SK-MEL-5 (cell line): Measurements from ENCODE around the gene CHST15. TPM values are rescaled to one million over a fixed set of nuclear protein-coding genes. Genes with fewer than 3 reads are reported as not detected.

Experiments
- DNase-seq: peaks from one replicate; pipeline ENCODE4 v3.0.0-alpha.2; 2016; ENCODE audit warnings: low read depth, low spot score
- in situ Hi-C: cut with HindIII; loops from 2 replicates; pipeline ENCODE4 v1.10.0; 2016; ENCODE audit warnings: low sequenced_read_pairs, high pct_unique_total_duplicates, low pct_unique_long_range_greater_than_20kb
- total RNA-seq: library from RNA; depleted of rRNA; stranded (reverse); fragments of >200 nt; shearing (Covaris generic); gene quantifications from 2 replicates; pipeline ENCODE4 v1.2.3, GENCODE V29; 2014

CHST15 gene
- total RNA-seq, 1 experiment from 2014 or later = not detected

DNA sequence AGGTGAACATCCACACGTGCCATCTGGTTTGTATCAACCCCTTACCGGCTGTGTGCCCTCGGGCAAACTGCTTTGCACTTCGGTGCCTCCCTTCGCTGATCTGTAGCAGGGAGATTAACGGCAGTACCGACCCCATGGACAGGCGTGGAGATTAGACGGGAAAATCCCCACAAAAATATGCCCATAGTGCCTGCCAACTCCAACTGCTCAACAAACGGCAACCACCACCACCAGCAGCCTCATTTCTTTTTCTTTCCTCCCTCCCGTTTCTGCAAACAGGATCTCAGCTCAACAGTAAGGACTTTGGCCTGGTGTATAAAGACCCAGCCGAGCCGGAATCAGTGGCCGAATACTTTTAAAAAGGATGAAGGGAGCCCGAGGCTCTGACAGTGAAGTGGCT, 31.0 kb downstream of the CHST15 start:
- no peak for DNase-seq
- in situ Hi-C loops = no loop called here

DNA sequence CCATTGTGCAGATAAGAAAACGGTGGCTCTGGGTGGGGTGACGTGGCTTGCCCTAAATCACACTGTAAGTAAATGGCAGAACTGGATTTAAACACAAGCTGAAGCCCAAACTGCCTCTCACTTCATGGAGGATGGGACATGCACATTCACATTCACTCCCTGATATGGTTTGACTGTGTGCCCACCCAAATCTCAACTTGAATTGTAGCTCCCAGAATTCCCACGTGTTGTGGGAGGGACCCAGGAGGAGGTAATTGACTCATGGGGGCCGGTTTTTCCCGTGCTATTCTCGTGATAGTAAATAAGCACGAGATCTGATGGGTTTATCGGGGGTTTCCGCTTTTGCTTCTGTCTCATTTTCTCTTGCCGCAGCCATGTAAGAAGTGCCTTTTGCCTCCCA, 32.4 kb downstream of the CHST15 start:
- DNase-seq = no peak
- in situ Hi-C loops = no loop called here

DNA sequence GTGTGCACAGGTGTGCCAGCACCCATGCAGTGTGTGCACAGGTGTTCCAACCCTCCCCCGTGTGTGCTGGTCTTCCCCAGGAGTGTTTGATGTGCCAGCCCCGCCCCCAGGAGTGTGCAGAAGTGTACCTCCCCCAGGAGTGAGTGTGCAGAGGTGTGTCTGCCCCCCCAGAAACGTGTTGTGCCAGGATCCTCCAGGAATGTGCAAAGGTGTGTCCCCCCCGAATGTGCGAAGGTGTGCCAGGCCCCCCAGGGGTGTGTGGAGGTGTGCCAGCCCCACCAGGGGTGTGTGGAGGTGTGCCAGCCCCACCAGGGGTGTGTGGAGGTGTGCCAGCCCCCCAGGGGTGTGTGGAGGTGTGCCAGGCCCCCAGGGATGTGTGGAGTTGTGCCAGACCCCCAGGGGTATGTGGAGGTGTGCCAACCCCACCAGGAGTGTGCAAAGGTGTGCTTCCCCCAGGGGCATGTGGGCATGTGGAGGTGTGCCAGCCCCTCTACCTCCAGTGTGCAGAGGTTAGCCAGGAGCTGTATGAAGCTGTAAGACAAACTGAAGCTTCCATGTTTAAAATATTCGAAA, 33.2 kb downstream of the CHST15 start:
- in situ Hi-C loops = no loop called here
- no peak for DNase-seq

DNA sequence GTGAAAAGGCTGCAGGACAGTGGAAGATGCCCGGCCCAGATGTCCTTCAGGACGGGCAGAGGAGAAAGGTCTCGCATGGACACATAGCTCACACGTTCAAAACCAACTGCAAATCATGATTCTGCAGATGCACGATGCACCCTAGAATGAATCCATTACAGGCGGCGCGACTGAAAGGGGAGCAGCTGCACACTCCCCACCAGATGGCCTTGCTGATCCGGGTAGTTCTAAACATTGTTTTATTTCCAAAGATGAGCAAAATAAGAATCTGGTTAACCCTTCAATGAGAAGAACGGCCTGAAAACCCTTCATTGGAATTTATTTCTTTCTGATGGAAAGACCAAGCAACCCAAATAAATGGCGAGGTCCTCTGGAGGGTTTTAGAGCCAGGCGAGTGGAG, 33.8 kb downstream of the CHST15 start:
- no peak for DNase-seq
- in situ Hi-C loops = no loop called here

DNA sequence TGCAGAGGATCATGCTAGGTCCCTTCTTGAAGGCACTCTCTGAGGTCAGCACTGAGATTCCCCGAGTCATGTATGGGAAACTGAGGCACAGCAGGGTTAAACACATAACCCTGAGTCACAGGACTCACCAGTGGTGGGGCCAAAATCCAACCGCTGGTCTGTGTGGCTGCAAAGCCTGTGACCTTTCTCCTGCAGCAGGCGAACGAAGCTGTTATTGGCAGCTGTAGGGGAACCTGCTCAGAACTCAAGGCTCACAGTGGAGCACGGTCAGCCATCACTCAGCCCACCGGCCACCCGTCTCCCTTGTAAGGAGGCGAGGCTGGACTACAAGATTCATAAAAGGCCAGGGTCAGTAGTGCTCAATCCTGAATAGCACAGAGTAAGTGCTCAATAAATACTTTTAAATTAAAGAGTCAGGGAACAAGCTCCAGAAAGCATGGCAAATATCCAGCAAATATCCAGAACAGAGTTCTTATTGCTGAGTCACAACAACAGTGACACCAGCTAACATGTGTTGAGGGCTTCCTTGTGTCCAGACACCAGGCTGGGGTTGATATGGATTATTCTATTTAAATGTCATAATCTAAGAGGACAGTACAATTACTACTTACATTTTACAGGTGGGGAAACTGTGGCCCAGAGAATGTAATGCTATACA, 34.9 kb downstream of the CHST15 start:
- no peak for DNase-seq

DNA sequence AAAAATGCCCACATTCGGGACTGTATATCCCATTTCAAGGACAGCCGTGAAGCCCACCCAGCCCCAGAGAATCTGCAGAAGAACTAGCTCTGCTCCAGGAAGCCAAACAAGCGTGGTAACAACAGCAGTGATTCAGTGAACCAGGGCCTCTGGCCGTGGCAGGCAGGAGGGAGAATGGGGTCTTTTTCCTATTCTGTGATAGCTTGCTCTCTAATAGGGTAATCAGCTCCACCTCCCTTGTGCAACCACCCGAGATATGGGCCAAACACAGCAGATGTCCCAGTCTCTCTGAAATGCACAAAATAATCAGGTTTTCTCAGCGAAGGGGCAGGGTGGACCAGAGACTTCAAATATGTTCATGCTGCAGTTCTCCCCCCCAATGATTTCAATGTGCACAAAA, 35.8 kb downstream of the CHST15 start:
- DNase-seq = no peak
- in situ Hi-C loops = no loop called here

More for the DNA sequence above, 34.9 kb downstream of the CHST15 start:
- in situ Hi-C loops = no loop called here

DNA sequence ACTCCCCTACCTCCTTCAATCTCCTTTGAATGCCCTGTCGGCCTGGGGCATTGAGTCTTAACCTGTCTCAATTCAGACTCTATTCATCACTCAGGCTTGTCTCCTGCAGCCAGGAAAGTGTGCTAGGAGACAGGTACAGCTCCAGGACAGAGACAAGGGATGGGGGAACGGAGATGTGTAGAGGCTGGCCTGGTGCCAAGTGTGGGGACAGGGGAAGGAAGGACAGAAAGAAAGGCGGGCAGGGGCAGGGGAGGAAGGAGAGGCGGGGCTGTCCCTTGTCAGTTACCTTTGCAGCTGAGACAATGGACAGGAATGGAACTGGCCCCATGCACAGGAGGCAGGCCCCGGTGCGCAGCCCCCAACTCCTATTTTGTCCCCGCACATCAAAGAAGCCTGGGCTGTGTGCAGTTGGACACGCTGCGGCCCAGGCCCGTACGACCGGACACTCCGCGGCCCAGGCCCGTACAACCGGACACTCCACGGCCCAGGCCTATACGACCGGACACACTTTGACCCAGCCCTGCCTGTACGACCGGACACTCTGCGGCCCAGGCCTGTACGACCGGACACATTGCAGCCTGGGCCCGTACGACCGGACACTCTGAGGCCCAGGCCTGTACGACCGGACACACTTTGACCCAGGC, 36.9 kb downstream of the CHST15 start:
- no peak for DNase-seq

DNA sequence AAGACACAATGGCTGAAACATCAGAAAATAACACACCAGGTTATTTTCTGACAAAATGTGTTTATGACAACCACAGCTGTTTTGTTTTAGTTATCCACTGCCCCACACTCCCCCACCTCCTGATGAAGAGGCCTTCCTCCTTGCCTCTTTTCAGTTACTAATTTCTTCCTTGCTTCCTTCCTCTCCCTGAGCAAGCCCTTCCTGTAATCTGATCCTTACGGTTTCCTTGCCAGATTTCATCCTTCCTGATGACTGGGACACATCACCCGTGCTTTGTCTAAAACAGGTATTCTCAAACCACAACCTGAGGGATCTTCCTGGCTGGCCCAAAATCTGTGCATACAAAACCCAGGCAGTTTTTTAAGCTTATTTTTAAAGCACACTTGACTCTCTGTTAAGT, 39.4 kb downstream of the CHST15 start:
- no peak for DNase-seq
- in situ Hi-C loops = no loop called here

More for the DNA sequence above, 36.9 kb downstream of the CHST15 start:
- in situ Hi-C loops = no loop called here

DNA sequence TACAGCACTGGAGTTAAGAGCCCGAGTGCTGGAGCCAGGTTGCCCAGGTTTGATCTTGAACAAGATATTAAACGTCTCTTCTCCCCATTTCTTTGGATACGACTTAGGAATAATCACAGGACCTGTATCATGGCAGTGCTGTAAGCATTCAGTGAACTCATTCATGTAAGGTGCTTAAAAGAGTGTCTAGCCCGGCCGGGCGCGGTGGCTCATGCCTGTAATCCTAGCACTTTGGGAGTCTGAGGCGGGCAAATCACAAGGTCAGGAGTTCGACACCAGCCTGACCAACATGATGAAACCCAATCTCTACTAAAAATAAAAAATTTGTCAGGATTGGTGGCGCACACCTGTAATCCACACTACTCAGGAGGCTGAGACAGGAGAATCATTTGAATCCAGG, 40.8 kb downstream of the CHST15 start:
- in situ Hi-C loops = no loop called here
- no peak for DNase-seq

DNA sequence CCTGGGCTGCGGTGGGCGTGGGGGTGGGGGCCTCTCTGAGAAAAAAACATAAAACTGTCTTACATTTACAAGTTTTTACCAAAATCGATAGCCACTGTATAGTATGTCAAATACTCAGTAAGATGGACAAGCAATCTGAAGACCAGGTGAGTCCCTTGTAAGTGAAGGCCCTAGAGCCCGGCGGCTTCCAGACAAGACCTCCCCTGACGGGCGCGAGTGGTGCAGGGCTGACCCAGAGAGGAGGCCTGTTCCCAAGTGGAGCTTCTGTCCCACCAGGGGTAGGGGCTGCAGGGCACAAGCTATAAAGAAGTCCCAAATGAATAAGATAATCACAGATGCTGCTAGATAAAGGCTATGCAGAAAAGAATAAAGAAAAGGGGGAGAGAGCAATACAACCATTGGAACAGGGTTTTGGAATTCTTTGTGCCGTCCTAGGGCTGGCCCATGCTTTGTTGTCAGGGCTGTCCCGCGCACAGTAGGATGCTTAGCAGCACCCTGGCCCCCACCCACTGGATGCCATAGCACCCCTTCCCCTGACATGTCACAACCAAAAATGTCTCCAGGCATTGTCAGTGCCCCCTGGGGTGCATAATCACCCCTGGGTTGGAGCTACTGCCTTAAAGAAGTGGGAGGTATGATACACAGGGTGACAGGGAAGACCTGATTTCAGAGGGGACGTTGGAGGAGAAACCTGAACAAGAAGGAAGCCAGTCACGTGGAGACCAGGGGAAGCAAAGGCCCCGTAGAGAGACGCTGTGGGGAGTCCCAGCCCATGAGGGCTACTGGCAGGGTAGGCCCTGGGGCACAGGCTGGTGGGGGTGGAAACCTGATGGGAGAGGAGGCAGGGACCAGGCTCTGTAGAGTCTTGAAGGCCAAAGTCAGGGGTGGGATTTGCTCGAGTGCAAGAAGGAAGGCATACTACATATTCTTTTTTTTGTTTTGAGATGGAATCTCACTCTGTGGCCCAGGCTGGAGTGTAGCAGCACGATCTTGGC, 43.1 kb downstream of the CHST15 start:
- DNase-seq = no peak
- in situ Hi-C loops = no loop called here

DNA sequence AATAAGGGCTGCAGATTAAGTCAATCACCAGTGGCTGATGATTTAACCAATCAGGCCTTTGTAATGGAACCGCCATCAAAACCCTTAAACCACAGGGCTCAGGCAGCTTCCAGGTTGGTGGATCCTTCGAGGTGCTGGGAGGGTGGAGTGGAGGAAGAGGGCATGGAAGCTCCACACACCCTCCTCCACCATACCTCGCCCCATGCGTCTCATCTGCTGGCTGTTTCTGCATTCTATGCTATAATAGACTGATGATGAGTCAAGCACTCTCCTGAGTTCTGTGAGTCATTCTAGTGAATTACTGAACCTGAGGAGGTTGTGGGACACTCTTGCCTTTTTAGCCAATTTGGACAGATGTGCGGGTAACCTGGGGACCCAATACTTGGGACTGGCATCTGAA, 43.9 kb downstream of the CHST15 start:
- no peak for DNase-seq
- in situ Hi-C loops = no loop called here

DNA sequence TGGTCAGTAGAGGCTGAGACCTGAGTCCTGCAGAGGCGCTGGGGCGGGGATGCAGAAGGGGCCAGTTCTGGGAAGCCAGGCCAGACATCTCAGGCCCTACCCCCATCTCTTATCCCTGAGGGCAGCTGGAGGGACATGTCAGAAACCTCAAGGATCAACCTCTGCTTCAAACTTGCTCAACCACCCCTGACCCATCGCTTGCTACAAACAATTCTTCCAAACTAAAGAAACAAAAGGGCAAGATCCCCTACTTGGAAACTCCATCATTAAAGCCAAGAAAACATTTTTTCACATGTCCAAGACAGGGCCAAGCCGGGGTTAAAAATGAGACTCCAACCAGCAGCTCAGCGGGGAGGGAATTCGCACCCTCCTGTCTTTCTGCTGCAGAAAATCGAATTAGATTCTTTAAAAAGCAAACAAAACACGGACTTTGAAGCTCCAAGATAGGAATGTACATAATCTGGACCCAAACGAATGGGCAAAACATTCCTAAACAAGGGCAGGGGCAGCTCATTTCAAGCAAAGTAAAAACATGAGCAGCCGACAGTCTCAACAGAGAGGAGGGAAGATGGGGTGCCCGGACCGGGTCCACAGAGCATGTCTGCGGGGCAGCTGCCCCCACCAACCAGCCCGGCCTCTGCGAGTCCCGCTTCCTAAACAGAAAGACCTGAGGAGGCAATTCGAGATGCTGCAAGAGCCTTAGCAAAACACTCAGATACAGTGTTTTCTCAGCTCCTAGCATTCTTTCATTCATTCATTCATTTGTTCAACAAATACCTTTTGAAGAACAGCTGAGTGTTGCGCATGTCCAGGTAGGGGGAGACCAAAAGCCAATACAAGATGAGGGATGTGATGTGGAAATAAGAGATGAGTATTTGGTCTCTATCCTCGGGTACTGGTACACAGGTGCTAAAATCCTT, 44.8 kb downstream of the CHST15 start:
- in situ Hi-C loops = no loop called here
- DNase-seq = no peak

DNA sequence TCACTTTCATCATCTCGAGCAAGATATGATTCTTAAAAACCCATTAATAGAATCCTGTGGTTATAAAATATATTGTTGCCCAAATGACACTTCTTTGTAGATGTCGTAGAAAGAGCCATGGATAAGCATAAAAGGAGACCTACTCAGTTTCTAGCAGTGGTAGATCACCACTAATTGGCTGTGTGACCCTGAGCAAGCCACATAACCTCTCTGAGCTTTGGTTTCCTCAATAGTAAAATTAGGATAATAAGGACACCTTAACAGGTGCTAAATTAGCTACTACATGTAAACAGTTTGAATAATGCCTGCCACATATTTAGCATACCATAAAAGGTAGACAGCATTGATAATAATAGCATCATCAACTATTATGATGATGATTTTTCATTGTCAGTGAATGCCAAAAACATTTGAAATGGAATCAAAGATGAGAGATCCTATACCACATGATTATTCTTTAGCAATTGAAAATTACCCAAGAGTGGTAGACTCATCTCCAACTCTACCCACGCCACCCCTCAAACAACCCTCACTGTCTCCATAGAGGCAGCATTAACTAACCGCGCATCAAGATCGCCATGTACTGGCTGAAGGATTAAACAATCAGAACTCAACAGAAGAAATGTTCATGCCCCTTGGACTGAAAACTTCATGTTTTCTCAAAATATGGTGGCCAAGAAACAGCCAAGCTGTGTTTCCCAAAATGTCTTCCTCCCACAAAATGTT, 45.8 kb downstream of the CHST15 start:
- DNase-seq = no peak
- in situ Hi-C loops = no loop called here

DNA sequence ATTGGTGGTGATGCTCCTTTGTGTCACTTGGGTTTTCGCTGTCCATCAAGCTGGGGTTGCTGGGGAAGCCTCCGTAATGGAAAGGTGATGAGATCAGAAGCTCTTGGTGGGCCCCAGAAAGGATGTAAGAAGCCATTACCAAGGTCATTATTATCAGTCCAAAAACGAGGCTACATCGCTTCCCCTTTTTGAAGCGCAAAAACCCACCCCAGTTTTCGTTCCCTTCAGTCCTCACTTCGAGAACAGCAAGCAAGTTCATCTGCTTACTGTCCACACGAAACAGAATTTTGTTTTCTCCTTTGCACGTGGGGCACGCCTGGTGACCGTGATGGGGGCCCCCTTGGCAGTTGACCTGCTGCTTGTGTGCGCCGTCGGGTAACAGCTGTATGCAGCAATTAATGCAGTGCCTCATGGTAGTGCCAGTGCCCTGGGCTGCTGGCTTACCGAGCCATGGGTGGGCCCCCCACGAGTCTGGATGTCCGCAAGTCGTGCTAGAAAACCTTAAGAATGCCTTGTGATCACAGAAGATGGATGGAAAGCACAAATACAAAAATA, 47.5 kb downstream of the CHST15 start:
- DNase-seq = no peak

DNA sequence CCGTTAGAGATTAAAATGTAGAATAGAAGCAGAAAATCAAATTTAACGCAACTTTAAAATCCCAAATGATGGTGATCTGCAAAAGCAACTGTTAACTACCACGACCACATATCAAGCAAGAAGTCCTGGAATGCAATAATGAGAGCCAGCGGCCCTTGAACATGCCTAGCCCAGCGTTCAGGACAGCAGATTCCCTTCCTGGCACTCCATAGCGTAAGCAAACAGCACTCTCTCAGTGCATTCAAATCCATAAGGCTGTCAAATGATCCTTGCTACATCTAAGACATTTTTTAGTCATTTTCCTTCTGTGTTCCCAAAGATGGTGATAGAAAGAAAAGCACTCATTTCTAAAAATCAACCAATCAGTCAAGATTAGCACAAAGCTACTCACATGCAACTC, 48.1 kb downstream of the CHST15 start:
- no peak for DNase-seq
- in situ Hi-C loops = no loop called here

More for the DNA sequence above, 47.5 kb downstream of the CHST15 start:
- in situ Hi-C loops = no loop called here

DNA sequence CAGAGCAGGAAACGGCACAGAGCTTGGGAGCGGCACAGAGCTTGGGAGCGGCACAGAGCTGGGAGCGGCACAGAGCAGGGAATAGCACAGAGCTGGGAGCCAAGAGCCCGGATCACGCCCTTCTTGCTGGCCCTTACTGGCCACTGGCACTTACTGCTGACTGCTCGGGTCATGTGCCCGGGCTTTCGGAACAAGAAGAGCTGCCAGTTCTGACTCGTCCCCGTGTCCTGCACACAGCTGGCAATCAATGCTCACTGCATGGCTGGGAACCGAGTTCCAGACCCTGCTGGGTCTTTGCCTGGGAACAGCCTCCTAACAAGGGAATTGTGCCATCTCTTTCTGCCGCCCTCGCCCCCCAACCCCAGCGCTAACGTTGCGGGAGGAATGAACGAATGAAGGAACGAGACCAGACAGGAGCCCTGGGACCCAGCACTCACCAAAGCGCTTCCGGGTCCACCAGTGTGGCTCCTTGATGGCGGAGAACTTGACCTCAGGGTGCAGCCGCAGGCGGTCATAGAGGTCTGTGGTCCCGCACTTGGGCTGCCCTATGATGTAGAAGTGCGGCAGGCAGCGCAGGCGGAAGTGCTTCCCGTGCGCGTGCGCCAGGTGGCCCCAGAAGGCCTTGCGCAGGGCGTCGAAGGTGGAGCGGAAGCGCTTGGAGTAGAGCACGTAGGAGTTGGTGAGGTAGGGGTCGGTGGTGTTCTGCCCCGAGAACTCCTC, 49.1 kb downstream of the CHST15 start:
- in situ Hi-C loops = no loop called here
- DNase-seq = no peak
